8988T (cell line): Measurements from ENCODE around the gene GNPTAB.
"Not testable (repeated sequence)": the region's sequence is repeated elsewhere in the genome, so short reads cannot be mapped to it uniquely, and the experiment has no call there.

Experiments
- DNase-seq: peaks from one replicate; pipeline ENCODE4 v3.0.0; 2011

The GNPTAB gene

DNA sequence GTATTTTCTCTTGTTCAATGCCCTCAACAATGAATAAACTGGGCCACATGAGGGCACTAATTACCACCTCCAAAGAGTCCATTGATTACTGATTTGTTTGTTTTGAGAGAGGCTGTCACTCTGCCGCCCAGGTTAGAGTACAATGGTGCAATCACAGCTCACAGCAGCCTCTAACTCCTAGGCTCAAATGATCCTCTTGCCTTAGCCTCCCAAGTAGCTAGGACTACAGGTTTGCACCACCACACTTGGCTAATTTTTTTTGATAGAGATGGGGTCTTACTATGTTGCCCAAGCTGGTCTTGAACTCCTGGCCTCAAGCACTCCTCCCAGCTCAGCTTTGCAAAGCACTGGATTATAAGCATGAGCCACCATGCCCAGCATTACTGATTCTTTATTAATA lies 63.2 kb downstream of the GNPTAB start:
- no peak for DNase-seq

DNA sequence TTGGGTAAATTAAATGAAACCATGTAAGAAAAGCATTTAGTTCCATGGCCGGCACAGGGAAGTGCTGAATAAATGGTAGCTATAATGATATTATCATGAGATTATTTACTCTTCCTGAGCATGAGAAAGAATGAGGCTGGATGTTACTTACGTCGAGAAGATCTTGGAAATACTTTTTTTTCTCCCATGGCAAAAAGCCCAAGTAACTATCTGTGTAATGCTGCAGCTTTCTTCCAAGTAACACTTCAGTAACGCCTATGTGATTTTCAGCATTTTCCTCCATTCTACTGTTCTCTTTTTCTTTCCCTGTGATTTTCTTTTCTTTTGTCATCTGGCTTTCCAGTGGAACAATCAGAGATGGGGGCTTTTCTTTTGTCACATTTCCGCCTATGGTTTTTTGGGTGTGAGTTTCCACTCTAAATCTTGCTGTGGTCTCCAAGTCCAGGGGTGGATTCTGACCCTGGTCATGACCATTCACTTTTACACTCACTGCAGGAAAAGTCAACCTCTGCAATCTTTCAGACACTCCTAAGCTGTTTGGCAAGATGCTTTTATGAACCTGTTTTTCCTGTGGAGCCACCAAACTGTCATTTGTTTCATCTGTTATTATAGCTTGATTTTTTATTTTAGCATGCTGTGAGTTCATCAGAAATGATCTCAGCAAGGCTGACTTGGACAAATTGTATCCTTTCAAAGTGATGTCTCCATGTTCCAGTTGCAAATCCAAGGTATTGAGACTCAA lies 66.5 kb downstream of the GNPTAB start:
- DNase-seq: no peak

DNA sequence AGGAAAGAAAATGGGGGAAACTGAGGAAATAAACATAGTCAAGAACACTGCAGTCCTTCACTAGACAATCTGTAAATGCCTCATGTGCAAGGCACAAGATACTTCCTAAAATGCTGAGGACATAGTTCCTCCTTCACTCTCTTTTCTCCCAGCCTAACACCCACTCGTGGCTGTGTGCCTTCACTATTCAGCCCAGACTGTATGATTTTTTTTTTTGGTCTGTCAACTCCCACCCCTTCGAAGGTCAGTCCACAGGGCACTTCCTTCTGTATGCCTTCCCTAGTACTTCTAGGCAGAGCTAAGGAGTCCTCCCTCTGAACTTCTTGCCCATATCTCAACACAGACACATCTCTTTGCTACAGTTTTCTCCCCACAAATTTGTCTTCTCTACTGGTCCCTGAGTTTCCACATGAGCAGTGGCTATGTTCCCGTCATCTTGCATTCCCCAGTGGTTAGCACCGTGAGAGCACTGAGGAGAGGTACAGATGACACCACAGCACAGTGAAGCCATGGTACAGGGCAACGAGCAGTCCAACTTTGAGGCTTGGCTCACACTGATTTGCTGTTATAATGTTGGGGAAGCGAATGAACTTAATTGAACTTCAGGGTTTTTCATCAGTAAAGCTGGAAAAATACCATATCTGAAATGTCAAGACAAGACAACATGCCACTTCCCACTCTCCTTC lies 67.4 kb downstream of the GNPTAB start:
- DNase-seq: no peak

DNA sequence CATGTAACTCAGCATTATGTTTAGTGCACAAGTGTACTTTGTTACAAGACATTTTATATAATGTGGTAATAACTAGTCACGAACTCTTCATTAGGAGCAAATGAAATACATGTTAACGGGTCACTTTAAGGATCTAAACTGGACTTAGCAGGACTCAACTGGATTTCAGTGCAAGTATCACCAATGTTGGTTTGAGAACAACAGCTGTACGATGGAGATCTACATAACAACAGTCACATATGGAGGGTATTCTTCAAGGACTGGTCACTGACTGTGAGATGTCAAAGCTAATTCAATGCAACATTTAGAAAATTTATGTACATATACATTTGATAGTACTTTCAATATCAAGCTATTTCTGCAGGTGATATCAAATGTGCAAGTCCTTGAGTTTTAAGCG lies 69.0 kb downstream of the GNPTAB start:
- no peak for DNase-seq

DNA sequence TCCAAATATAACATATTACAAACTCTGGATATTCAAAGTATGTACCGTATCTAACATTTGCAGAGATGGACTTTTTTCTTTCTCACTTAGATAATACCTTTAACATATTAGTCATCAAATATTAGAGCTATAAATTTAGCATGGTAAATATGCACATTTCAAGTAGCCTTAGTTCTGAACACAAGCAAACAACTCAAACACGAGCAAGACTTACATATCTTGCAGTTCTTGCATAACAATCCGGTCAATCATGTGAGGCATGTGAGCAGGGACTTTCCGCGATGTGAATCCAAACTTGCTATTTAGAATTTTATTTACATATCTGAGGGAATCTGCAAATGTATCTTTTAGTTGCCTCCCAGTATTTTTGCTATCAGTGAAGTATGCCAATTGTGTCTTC lies 69.4 kb downstream of the GNPTAB start:
- no peak for DNase-seq

DNA sequence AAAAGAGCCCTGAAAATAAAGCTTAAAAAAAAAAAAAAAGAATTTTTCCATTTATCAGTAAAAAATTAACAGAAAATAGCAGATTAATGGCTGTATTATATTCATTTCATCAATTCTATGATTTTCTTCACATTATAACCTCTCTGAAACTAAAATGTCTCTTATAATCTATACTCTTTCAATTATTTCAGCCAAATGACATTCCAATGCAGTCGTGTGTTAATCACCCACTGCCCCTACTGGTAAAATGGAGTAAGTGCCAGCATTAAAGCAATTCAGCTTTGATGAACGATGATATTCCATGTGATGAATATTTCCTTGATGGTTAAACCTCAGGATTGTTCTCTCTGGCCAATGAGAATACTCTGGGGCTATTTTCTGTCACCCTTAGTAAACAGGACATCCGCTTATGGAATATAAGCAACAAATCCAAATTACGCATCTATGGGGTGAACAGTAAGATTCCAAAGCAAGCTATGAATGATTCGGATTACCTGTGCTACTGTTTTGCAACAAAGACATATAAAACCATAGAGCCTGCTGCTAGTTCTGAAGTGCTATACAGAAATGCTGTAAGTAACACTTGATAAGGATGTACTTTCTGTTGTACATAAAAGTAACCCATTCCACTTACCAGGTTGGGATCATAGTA lies 71.2 kb downstream of the GNPTAB start:
- DNase-seq: no peak

DNA sequence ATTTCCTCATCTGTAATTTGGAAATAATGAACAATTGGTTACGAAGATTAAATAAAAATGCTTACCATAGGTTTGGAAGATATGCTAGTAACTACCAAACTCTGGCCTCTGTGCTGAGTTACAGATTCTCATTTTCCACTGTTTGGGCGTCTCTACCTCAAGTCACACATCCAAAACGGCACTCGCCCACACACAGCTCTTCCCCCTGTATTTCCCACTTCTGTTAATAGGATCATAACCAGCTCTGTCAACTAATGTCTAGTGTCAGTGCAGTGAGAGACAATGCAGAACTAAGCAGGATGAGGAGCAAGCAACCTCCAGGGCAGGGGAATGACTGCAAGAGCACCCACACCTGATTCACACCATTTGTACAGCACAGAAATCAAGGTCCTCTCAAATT lies 80.6 kb downstream of the GNPTAB start:
- DNase-seq: no peak

DNA sequence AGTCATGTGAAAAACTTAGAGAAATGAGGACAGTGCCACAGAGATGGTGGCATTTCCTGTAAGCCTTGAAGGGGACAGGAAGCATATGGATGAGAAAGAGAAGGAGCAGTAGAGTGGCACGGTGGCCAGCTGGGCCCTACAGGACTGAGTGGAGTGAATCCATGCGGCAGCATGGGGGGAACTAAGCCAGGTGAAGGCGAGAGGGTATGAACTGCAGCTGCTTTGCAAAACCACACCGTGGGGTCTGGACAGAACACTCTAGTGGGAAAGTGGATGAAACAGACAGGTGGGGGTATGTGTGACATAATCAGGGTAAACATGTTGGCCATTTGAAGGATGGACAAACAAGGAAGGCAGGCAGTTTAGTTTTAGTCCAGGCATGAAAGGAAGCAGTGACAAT lies 81.1 kb downstream of the GNPTAB start:
- DNase-seq: no peak

DNA sequence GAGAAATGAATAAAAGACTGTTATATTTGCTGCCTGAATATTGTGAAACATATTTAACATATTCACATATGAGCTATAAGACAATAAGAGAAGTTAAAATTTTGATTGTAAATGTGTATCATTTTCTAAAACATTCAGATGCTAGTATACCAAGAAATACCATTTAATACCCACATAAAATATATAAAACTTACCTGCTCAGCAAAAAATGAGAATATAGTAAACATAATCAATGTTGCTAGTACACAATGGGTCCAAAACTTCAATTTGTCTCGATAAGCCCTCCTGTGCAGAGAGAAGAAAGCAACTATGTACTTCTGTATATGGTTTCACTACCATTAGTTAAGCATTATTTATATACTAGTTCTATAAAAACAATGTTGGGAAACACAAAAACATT lies 81.9 kb downstream of the GNPTAB start:
- DNase-seq: no peak

DNA sequence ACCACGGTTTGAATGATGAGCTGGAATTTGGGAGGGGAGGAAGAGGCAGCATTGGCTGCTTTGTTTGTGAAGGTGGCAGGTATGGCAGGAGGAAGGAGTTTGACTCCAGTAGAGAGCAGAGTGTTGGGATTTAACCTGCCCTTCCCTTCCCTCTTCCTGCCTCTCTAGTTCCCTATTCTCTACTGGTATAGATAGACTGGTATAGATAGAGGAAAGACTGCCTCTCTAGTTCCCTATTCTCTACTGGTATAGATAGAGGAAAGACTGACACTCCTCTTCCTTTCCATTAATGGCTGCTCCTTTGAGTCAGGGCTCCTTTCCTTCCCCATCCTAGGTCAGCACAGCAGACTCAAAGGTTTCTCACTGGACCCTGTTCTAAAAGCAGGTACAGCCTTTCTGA lies 83.1 kb downstream of the GNPTAB start:
- no peak for DNase-seq

DNA sequence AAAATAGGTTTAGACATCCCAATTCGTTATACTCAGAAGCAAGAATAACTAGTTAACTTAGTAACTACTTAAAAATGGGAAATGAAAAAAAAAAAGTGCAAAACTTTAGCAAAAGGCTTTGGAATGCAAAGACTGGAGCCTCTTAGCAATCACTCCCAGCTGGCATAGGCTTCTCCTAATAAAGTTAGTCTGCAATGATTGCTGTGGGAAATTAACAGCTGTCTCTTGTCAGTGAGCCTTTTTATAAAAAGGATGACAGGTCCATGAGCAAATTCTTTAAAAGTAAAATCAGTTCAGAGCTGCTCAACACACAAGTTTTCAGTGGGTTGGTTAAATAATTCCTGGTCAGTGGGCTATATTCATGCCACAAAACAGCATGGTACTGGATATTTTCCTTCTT lies 84.1 kb downstream of the GNPTAB start:
- no peak for DNase-seq

DNA sequence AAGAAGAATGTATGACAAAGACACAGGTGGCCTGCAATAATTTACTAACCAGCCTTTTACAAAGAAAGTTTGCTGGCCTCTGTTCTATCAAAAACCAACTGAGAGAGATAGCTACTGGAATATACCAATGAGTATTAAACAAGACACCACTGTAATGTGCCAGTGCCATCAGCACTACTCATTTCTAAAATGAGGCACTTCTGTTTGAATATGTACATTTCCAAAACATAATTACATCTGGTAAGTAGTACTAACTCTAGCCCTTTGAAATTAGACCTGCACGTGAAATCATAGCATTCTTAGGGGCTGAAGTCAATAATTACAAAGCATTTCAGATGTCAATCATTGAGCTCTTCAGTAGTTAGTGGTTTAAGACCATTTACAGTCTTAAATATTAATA lies 84.6 kb downstream of the GNPTAB start:
- DNase-seq: no peak

DNA sequence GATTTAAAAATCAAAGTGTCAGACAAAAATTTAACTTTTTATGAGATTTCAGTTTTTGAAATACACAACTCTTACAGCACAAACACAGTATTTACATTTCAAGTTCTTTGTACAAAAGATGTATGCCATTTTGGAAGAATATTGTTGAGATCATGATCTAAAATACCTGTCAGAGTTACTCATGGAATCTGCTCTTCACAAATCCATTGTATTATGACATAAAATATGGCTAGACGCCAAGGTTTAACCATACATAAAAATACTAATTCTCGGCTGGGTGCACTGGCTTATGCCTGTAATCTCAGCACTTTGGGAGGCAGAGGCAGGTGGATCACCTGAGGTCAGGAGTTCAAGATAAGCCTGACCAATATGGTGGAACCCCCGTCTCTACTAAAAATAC lies 85.3 kb downstream of the GNPTAB start:
- DNase-seq: no peak

DNA sequence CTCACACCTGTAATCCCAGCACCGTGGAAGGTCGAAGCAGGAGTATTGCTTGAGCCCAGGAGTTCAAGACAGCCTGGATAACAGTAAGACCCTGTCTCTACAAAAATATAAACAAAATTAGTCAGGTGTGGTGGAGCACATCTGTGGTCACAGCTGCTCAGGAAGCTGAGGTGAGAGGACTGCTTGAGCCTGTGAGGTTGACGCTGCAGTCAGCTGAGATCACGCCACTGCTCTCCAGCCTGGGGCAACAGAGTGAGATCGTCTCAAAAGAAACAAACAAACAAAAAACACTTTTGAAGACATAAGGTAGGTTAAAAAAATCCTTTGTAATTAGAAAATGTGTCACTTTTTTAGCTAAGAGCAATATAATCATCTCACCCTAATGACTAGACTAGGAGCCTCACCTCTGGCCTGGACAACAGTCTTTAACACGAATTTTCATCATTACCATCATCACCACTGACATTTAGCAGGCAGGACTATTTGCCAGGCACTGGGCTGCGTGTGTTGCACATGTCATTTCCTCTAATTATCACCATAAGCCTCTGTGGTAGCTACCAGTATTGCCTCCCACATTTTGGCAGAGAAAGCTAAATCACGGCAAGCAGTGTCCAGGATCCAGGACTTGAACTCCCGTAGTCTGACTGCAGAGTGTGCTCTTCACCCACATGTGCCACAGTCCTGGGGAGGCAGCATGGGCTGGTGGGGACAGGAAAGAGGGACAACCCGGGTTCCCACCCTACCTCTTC lies 86.9 kb downstream of the GNPTAB start:
- no peak for DNase-seq

DNA sequence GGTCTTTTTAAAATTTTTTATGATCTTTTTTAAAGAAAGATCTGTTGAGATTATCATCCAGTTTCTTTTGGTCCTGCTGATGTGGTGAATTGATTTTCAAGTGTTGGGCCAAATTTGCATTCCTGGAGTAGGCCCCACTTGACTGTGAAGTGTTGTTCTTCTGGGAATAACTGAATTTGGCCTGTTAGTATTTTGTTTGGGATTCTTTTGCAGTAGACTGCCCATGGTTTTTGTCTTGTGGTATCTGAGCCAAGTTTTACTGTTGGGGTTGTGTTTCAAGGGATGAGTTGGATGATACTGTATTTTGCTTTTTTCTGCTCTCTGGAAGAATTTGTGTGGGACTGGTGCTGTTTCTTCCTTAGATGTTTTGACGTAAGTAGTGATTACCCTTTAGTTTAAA lies 87.5 kb downstream of the GNPTAB start:
- DNase-seq: no peak

DNA sequence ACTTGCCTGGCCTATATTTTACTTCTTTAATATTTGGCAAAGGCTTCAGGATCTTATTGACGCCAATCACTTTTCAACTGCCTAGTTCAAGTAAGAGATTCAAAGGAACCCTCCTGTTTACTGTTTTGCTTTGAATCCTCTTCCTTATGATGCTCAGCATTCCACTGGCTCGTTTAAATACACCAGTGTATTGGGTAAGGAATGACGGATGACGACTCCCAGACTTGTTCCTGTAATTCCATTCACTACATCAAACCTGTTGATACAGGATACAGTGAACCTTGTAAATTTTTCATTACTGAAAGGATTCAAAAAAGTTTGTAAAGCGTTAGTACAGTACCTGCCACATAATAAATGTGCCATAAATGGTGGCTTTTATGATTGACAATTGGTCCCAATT lies 89.8 kb downstream of the GNPTAB start:
- no peak for DNase-seq

DNA sequence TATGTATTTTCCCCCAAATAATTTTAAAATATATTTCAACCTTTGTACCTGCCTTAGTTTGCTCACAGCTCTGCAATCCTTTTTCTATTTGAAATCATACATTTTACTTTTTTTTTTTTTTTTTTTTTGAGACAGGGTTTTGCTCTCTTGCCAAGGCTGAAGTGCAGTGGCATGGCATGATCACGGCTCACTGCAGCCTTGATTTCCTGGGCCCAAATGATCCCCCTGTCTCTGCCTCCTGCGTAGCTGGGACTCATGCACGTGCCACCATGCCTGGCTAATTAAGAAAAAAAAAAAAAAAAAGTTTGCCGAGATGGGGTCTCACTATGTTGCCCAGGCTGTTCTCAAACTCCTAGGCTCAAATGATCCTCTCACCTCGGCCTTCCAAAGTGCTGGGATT lies 90.2 kb downstream of the GNPTAB start:
- no peak for DNase-seq

DNA sequence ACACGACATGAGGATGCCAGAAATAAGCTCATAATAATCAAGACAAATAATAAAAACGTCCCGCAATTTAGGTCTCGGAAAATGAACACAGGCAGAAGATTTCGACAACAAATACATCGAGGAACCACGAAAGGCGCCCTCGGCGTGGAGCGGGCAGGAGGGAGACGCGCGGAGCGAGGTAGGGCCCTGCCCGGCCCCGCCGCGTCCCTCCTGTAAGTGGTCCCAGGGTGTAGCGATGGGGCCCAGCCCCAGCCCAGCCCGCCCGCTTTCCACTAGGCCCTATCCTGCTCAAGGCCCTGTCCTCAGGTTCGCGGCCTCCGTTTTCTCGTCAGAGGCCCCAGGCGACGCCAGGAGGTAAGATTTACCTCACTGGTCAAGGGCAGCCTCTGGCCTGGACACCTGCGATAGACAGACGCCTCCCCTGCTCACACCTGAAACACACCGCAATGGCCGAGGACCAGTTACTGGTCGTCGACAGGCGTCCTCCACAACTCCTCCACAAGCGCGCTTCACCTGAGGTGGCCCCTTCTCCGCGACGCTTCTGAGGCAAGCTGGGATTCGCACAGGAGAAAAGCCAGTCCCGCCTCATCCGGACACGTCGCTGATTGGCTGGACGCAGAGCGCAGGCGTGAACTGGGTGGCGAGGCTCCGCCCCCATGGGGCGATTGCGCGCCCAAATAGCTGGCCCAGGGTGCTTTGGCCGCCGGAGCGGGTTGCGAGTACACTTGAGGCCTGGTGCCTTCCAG lies 91.7 kb downstream of the GNPTAB start, which contains the start of gene SYCP3:
TSS of gene SYCP3 (minus strand) at position 543 of the 746 bp plus-strand sequence. CDS start 1,527 bp downstream, outside the sequence.
- no peak for DNase-seq

DNA sequence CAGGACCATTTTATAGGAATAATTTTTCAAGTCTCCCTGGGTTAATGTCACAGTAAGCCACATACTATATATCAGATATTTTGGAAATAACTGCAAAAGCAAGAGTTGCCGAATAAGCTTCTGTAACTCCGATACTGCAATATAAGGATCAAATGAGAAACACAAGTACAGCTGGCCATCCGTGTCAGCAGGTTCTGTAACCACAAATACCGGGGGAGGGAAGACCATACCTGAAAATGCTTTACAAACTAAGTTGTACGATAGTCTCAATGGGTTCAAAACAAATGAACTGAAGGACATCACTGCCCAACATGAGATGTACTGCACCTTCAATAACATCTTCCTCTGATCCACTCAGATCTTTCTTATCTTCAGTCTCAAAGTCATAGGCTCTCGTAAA lies 93.3 kb downstream of the GNPTAB start:
- DNase-seq: no peak

DNA sequence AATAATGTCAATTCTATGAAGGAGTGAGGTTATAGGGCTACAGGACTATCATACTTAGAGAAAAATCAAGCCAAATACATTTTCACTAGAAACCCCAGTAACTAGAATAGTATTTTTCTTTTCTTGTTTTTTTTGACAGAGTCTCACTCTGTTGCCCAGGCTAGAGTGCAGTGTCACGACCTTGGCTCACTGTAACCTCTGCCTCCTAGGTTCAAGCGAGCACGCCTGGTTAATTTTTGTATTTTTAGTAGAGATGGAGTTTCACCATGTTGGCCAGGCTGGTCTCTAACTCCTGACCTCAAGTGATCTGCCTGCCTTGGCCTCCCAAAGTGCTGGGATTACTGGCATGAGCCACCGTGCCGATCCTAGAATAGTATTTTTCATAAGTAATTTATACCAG lies 96.3 kb downstream of the GNPTAB start:
- DNase-seq: not testable (repeated sequence)

DNA sequence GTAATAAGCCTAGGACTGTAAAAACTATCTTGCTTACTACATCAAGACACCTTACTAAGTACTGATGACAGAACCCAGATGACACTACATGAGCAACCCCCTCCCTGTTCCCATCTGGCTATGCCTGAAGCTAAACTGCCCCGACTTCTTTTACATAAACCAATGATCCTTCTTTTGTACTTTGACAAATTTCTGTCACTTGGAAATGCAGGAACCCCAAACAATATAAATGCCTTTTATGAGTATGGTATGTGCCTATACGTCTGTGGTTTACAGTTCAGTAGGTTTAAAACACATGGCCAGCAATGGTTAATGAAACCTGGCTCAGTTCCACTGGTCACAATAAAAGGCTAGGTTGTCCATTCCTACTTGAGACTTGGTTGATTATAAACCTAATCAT lies 97.6 kb downstream of the GNPTAB start:
- no peak for DNase-seq

DNA sequence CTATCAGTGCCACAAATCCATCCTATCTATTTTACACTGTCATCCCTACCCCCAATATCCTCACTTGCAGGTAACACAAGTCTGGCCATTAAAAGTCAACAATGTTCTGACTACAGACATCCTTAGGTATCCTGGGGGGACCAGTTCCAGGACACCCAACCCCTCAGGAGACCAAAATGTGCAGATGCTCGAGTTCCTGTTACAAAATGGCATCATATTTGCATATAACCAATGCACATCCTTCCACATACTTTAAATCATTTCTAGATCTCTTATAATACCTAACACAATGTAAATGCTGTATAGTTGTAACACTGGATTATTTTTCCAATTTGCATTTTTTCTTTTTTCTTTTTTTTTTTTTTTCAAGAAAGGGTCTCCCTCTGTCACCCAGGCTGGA lies 98.4 kb downstream of the GNPTAB start:
- DNase-seq: no peak

DNA sequence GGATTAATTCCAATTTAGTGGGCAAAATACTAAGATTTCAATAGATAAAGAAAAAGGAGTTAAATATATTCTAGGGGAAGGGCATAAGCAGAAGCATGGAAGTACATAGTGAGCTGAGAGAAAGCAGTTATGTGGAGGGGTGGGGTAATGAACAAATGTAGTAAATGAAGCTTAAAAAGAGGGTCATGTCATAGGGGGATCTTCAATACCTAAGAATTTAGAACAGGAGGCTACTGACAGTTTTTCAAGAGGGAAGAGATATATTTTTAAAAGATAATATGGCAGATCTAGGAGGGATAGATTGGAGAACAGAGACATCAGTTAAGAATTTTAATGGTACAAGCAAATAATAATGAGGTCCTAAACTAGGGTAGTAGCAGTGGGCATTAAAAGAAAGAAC lies 100.9 kb downstream of the GNPTAB start:
- DNase-seq: no peak
